SU-DHL-6 (cell line): ENCODE measurements around the gene PITPNC1.

ENCODE experiments used
- H2AFZ ChIP-seq: fragments of 200-600 bp; sonication (generic); 2 replicates; pipeline ENCODE4 v1.6.1; 2014; ENCODE audit warnings: low read depth, mild to moderate bottlenecking, moderate library complexity, mixed read lengths, antibody characterized with exemption, low read length; ENCODE audit not compliant: severe bottlenecking
- H3F3A ChIP-seq: fragments of 200-600 bp; shearing (Covaris generic); 2 replicates; pipeline ENCODE4 v1.6.0; 2016; ENCODE audit warnings: antibody characterized with exemption, mild to moderate bottlenecking; ENCODE audit not compliant: insufficient read depth
- H3K27ac ChIP-seq: fragments of 200-600 bp; sonication (generic); 2 replicates; pipeline ENCODE4 v1.5.1; 2016; ENCODE audit warnings: low read depth, mild to moderate bottlenecking, low read length, moderate library complexity, mixed read lengths
- H3K27me3 ChIP-seq: fragments of 200-600 bp; sonication (generic), shearing (Covaris generic); 2 replicates; pipeline ENCODE4 v1.6.0; 2014; ENCODE audit warnings: mild to moderate bottlenecking, low read length
- H3K36me3 ChIP-seq: fragments of 200-600 bp; sonication (generic); 2 replicates; pipeline ENCODE4 v1.6.1; 2014; ENCODE audit warnings: mild to moderate bottlenecking, low read length, mixed read lengths
- H3K4me2 ChIP-seq: fragments of 300-600, 200-600 bp; shearing (Covaris generic), sonication (generic); 2 replicates; pipeline ENCODE4 v1.6.0; 2014; ENCODE audit warnings: low read length, low read depth, mild to moderate bottlenecking; ENCODE audit not compliant: poor library complexity, severe bottlenecking
- H3K4me3 ChIP-seq: fragments of 200-600 bp; sonication (generic); 2 replicates; pipeline ENCODE4 v1.5.1; 2014; ENCODE audit warnings: antibody characterized with exemption, low read length, mild to moderate bottlenecking, mixed read lengths; ENCODE audit not compliant: insufficient read depth, poor library complexity, severe bottlenecking
- H3K79me2 ChIP-seq: fragments of 200-600 bp; sonication (generic); 2 replicates; pipeline ENCODE4 v1.6.1; 2014; ENCODE audit warnings: mild to moderate bottlenecking, low read length, moderate library complexity; ENCODE audit not compliant: insufficient read depth
- H3K9ac ChIP-seq: fragments of 200-600 bp; sonication (generic); 2 replicates; pipeline ENCODE4 v1.7.0; 2014; ENCODE audit warnings: mild to moderate bottlenecking, low read length
- H3K9me2 ChIP-seq: fragments of 200-600 bp; sonication (generic); replicated peaks from 2 replicates; pipeline ENCODE4 v1.6.1; 2014; ENCODE audit warnings: low read length; ENCODE audit not compliant: insufficient read depth
- H3K9me3 ChIP-seq: fragments of 200-600 bp; sonication (generic); 2 replicates; pipeline ENCODE4 v1.6.1; 2014; ENCODE audit warnings: low read length, mixed read lengths; ENCODE audit not compliant: insufficient read depth
- H4K20me1 ChIP-seq: fragments of 200-600 bp; sonication (generic); 2 replicates; pipeline ENCODE4 v1.6.1; 2014; ENCODE audit warnings: low read depth, mild to moderate bottlenecking, antibody characterized with exemption, low read length, moderate library complexity, mixed read lengths
- CTCF ChIP-seq: fragments of 200-600 bp; sonication (generic); IDR thresholded peaks from one replicate; pipeline ENCODE4 v1.5.1; 2017; ENCODE audit warnings: antibody characterized with exemption, mild to moderate bottlenecking, low read length, moderate library complexity; ENCODE audit not compliant: insufficient read depth, poor library complexity, severe bottlenecking
- EZH2phosphoT487 ChIP-seq: fragments of 200-600 bp; sonication (generic), shearing (Covaris generic); conservative IDR thresholded peaks from 2 replicates; pipeline ENCODE4 v1.6.1; 2018; ENCODE audit warnings: mild to moderate bottlenecking, antibody characterized with exemption, low read length, moderate library complexity, mixed read lengths

PITPNC1 gene

DNA sequence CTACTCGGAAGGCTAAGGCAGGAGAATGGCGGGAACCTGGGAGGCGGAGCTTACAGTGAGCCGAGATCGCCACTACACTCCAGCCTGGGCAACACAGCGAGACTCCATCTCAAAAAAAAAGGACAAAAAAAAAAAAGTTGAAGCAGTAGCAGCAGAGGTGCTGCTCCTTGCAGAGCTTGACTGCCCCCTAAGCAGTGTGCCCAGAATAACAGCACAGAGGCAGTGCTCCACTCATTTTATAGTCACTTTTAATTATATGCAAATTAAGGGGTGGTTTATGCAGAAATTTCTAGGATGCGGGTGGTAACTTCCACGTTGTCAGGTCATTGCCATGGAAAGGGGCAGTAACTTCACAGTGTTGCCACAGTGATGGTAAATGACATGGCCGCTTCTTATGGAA lies 286.4 kb downstream of the PITPNC1 start:
- H3K9me3 ChIP-seq, result peaks cover 8% of the 10 kb centered on the region
- H3K27me3 ChIP-seq, result no peaks in the 10 kb centered on the region
- no peaks in the 10 kb centered on the region for H3K79me2 ChIP-seq
- no peak overlapping the region for H3K4me3 ChIP-seq
- no peak overlapping the region for H3K9ac ChIP-seq
- H3F3A ChIP-seq, result no peaks in the 10 kb centered on the region
- no peak overlapping the region for H3K27ac ChIP-seq
- TF ChIP-seq EZH2phosphoT487 (no peak), CTCF (no peak)
- H4K20me1 ChIP-seq, result no peaks in the 10 kb centered on the region
- no peak overlapping the region for H3K4me2 ChIP-seq
- no peaks in the 10 kb centered on the region for H3K36me3 ChIP-seq
- H3K9me2 ChIP-seq, result no peaks in the 10 kb centered on the region
- no peak overlapping the region for H2AFZ ChIP-seq

DNA sequence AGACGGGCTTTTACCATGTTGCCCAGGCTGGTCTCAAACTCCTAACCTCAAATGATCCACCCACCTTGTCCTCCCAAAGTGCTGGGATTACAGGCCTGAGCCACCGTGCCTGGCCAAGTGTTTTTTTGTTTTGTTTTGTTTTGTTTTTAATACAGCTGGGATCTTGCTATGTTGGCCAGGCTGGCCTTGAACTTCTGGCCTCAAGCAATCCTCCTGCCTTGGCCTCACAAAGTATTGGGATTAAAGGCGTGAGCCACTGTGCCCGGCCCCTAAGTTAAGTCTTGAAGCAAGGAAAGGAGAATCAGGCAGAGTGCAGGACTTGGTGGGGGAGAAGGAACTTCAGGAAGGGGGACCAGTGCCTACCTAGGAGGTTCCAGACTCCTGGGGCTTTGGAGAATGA lies 288.9 kb downstream of the PITPNC1 start:
- H3K4me3 ChIP-seq, result no peak overlapping the region
- H3K36me3 ChIP-seq, result no peaks in the 10 kb centered on the region
- H3K4me2 ChIP-seq, result no peak overlapping the region
- no peaks in the 10 kb centered on the region for H3K79me2 ChIP-seq
- no peaks in the 10 kb centered on the region for H3F3A ChIP-seq
- no peak for TF ChIP-seq EZH2phosphoT487
- TF ChIP-seq CTCF, result no peak
- H3K9me3 ChIP-seq, result no peaks in the 10 kb centered on the region
- H3K9ac ChIP-seq, result no peak overlapping the region
- H3K9me2 ChIP-seq, result no peaks in the 10 kb centered on the region
- H4K20me1 ChIP-seq, result no peaks in the 10 kb centered on the region
- no peak overlapping the region for H2AFZ ChIP-seq
- no peak overlapping the region for H3K27ac ChIP-seq
- no peaks in the 10 kb centered on the region for H3K27me3 ChIP-seq

- Histone ChIP-seq H3K79me2 (no peaks in the 10 kb centered on the region), H3K4me2 (no peak overlapping the region)
- TF ChIP-seq CTCF (no peak), EZH2phosphoT487 (no peak)
Measured at GRCh38 chr17:67666710-67667109, 289.6 kb downstream of the PITPNC1 start.

DNA sequence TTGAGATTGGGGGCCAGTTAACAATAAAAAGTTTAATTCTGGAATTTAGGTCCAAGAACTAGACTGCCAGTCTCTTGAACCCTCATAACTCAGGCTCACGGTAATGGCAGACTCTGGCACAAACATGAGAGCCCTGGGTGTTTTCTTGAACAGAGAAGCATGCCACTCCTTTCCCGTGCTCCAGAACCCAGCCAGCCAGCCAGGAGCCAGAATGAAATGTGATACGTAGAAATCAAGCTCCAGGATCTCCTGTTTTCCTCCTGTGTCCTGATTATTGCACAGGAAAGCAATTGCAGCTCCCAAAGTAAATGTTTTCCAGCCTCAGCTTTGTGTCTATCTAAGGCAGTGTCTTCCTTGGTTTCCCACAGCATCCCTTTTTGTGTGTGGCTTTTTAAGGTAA lies 294.4 kb downstream of the PITPNC1 start:
- Histone ChIP-seq H4K20me1 (no peaks in the 10 kb centered on the region), H3K9me3 (no peaks in the 10 kb centered on the region), H3K79me2 (no peaks in the 10 kb centered on the region), H3K9ac (no peak overlapping the region), H3K27me3 (no peaks in the 10 kb centered on the region), H3K4me3 (no peak overlapping the region), H3K36me3 (no peaks in the 10 kb centered on the region), H3K4me2 (no peak overlapping the region), H2AFZ (no peak overlapping the region), H3F3A (no peaks in the 10 kb centered on the region), H3K27ac (no peak overlapping the region), H3K9me2 (no peaks in the 10 kb centered on the region)
- no peak for TF ChIP-seq EZH2phosphoT487
- no peak for TF ChIP-seq CTCF

More at GRCh38 chr17:67666710-67667109, 289.6 kb downstream of the PITPNC1 start:
- Histone ChIP-seq H3F3A (no peaks in the 10 kb centered on the region), H3K9ac (no peak overlapping the region), H3K27me3 (no peaks in the 10 kb centered on the region), H3K27ac (no peak overlapping the region), H3K9me2 (no peaks in the 10 kb centered on the region), H2AFZ (no peak overlapping the region), H3K4me3 (no peak overlapping the region), H3K36me3 (no peaks in the 10 kb centered on the region), H4K20me1 (no peaks in the 10 kb centered on the region), H3K9me3 (no peaks in the 10 kb centered on the region)
